ENCODE measurements around the gene RGSL1. TPM values are rescaled to one million over a fixed set of nuclear protein-coding genes. Genes with fewer than 3 reads are reported as not detected.

The RGSL1 gene
- total and polyA plus RNA-seq, 2 of the 8 experiments (the other 6 are each of a cell fraction or from before 2014, with no cell fraction given): not detected

DNA sequence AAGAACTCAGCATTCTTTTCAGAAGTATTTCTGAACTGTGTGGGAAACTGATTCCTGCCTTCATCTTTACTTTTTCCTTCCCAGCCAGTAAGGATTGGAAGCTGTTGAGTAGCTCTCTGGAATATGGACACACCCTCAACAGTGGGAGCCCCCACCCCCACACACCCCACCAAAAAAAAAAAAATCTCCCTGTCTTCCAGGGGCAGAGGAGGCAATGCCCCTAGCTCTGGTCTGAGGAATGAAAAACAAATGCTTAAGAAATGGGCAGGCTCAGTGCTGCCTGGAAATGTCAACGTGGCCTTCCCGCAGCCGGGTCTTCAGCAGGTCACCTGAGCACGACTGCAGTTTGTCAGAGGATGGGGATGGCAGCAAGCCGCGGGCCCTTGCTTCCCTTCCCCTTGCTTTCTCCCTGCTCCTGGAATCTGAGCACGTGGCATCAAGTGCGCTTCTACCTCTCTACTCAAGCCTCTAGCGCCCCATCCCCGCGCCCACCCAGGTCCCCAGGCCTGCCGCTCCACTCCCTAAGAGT, 153.8 kb downstream of the RGSL1 start (continued):
- no peak for TF ChIP-seq NRF1 (IDR thresholded peaks at IDR 0.05; ENCODE audit: low read depth, low read length)
- no peak for TF ChIP-seq HDAC6 (IDR thresholded peaks at IDR 0.05; ENCODE audit: low read depth, low read length)
- TF ChIP-seq, protein P1, sequence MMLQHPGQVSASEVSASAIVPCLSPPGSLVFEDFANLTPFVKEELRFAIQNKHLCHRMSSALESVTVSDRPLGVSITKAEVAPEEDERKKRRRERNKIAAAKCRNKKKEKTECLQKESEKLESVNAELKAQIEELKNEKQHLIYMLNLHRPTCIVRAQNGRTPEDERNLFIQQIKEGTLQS (IDR thresholded peaks at IDR 0.05; ENCODE audit: insufficient read depth, low read depth, low read length): no peak
- no peak for TF ChIP-seq BRCA1 (IDR thresholded peaks at IDR 0.05; ENCODE audit: low read depth, low read length)
- TF ChIP-seq MAFK (IDR thresholded peaks at IDR 0.05; ENCODE audit: low read depth, low read length): no peak; the same call in 1 of the 2 replicates

Measured in H1 (cell line).